HUES64 (cell line): Measurements from ENCODE around the gene LASP1. TPM values are rescaled to one million over a fixed set of nuclear protein-coding genes. Genes with fewer than 3 reads are reported as not detected.

Experiments
- H3K27ac ChIP-seq: 2 replicates; pipeline ENCODE4 v1.7.0; 2013; ENCODE audit warnings: low read depth, low read length, inconsistent platforms
- H3K27me3 ChIP-seq: 2 replicates; pipeline ENCODE4 v1.6.1; 2013; ENCODE audit warnings: mild to moderate bottlenecking, low read length; ENCODE audit not compliant: insufficient read depth
- H3K36me3 ChIP-seq: 2 replicates; pipeline ENCODE4 v1.6.1; 2013; ENCODE audit warnings: mild to moderate bottlenecking, low read length; ENCODE audit not compliant: insufficient read depth
- H3K4me1 ChIP-seq: 2 replicates; pipeline ENCODE4 v1.6.1; 2013; ENCODE audit warnings: mild to moderate bottlenecking, low read length, moderate library complexity; ENCODE audit not compliant: insufficient read depth
- H3K4me3 ChIP-seq: 2 replicates; pipeline ENCODE4 v1.5.1; 2013; ENCODE audit warnings: mild to moderate bottlenecking, low read length, moderate library complexity
- H3K9ac ChIP-seq: 2 replicates; pipeline ENCODE4 v1.6.1; 2013; ENCODE audit warnings: mild to moderate bottlenecking, low read depth, low read length
- H3K9me3 ChIP-seq: 2 replicates; pipeline ENCODE4 v1.6.1; 2013; ENCODE audit warnings: low read depth, low read length; ENCODE audit not compliant: insufficient read depth
- WGBS: fragments of 150-250, 120-280 bp; methylation state at CpG from one replicate; pipeline ENCODE4 v1.1.7; 2013; ENCODE audit warnings: missing lambda C conversion rate; 5-methylcytosine and 5-hydroxymethylcytosine counted together
- polyA plus RNA-seq, 2 experiments: library from polyadenylated mRNA; stranded (reverse); fragments of 50-300 nt; gene quantifications; one replicate each; pipeline ENCODE4 v1.2.3, GENCODE V29; 2013

The LASP1 gene
- polyA plus RNA-seq (2013, experiment 1 of 2): 103 TPM
- polyA plus RNA-seq (2013, experiment 2 of 2): 99.7 TPM

- under 1% methylated on average over 73 of the region's 73 CpGs for WGBS
- peaks cover 6% of the 10 kb centered on the region; the same call in 1 of the 2 replicates for H3K27me3 ChIP-seq
Measured at GRCh38 chr17:38869526-38870258, at the start of gene LASP1. TSS of gene LASP1 (plus strand) at chr17:38870058. CDS start at chr17:38870190, 132 bp downstream.

GRCh38 chr17:38824899-38825761, 44.7 kb upstream of the LASP1 start, which contains the start of gene CWC25:
TSS of gene CWC25 (minus strand) at chr17:38825321. CDS start at chr17:38825183, 138 bp downstream.
- no peaks in the 10 kb centered on the region for H3K27me3 ChIP-seq
- peak within 1 kb of the TSS; percentile 99 for H3K27ac ChIP-seq
- peak within 1 kb of the TSS; percentile 99 for H3K9ac ChIP-seq
- peak within 1 kb of the TSS; percentile 69 for H3K4me3 ChIP-seq
- 3% methylated on average over 54 of the region's 55 CpGs for WGBS
- H3K9me3 ChIP-seq: no peaks in the 10 kb centered on the region
- peaks cover 4% of the 10 kb centered on the region; the same call in 1 of the 2 replicates for H3K4me1 ChIP-seq
- H3K36me3 ChIP-seq: peaks cover 14% of the 10 kb centered on the region

More at GRCh38 chr17:38869526-38870258, at the start of gene LASP1:
- Histone ChIP-seq H3K9ac (peak within 1 kb of the TSS; percentile 88), H3K4me1 (peaks cover 30% of the 10 kb centered on the region), H3K4me3 (peak within 1 kb of the TSS; percentile 99), H3K9me3 (no peaks in the 10 kb centered on the region), H3K36me3 (0 out of 2 replicates have a peak, but pooled peaks cover 3% of the 10 kb centered on the region), H3K27ac (peak within 1 kb of the TSS; percentile 93)

- no peaks in the 10 kb centered on the region for H3K27me3 ChIP-seq
- H3K4me3 ChIP-seq: peak overlapping the region; percentile 69
- H3K36me3 ChIP-seq: peaks cover 8% of the 10 kb centered on the region
- no peaks in the 10 kb centered on the region for H3K9me3 ChIP-seq
- H3K9ac ChIP-seq: peak overlapping the region; percentile 99
- peak overlapping the region; percentile 99 for H3K27ac ChIP-seq
- peaks cover 4% of the 10 kb centered on the region; the same call in 1 of the 2 replicates for H3K4me1 ChIP-seq
- WGBS: 94% methylated on average over 17 of the region's 17 CpGs
Measured at GRCh38 chr17:38825762-38826247, 44.1 kb upstream of the LASP1 start.

- 92% methylated on average over 12 of the region's 13 CpGs for WGBS
- Histone ChIP-seq H3K4me3 (no peak overlapping the region), H3K4me1 (no peaks in the 10 kb centered on the region), H3K9ac (no peak overlapping the region), H3K27me3 (no peaks in the 10 kb centered on the region), H3K36me3 (peaks cover 28% of the 10 kb centered on the region), H3K27ac (no peak overlapping the region), H3K9me3 (no peaks in the 10 kb centered on the region)
Measured at GRCh38 chr17:38844261-38844757, 25.5 kb upstream of the LASP1 start.

- no peaks in the 10 kb centered on the region for H3K27me3 ChIP-seq
- H3K9me3 ChIP-seq: no peaks in the 10 kb centered on the region
- 100% methylated on average over 1 of the region's 1 CpG for WGBS
- H3K36me3 ChIP-seq: peaks cover 67% of the 10 kb centered on the region
- no peak overlapping the region for H3K27ac ChIP-seq
- no peak overlapping the region for H3K4me3 ChIP-seq
- no peak overlapping the region for H3K9ac ChIP-seq
- peaks cover 12% of the 10 kb centered on the region; the same call in 1 of the 2 replicates for H3K4me1 ChIP-seq
Measured at GRCh38 chr17:38848557-38848891, 21.3 kb upstream of the LASP1 start.

- no peaks in the 10 kb centered on the region for H3K9me3 ChIP-seq
- H3K27ac ChIP-seq: no peak overlapping the region
- H3K4me1 ChIP-seq: peaks cover 12% of the 10 kb centered on the region; the same call in 1 of the 2 replicates
- no peaks in the 10 kb centered on the region for H3K27me3 ChIP-seq
- WGBS: 96% methylated on average over 16 of the region's 16 CpGs
- no peak overlapping the region for H3K9ac ChIP-seq
- H3K36me3 ChIP-seq: peaks cover 67% of the 10 kb centered on the region
- H3K4me3 ChIP-seq: no peak overlapping the region
Measured at GRCh38 chr17:38848939-38849605, 20.8 kb upstream of the LASP1 start.

GRCh38 chr17:38850374-38850773, 19.5 kb upstream of the LASP1 start:
- H3K4me1 ChIP-seq: peaks cover 12% of the 10 kb centered on the region; the same call in 1 of the 2 replicates
- no peaks in the 10 kb centered on the region for H3K27me3 ChIP-seq

GRCh38 chr17:38851434-38851833, 18.4 kb upstream of the LASP1 start:
- peaks cover 67% of the 10 kb centered on the region for H3K36me3 ChIP-seq
- WGBS: 88% methylated on average over 2 of the region's 2 CpGs

More at GRCh38 chr17:38850374-38850773, 19.5 kb upstream of the LASP1 start:
- H3K9me3 ChIP-seq: no peaks in the 10 kb centered on the region
- H3K9ac ChIP-seq: no peak overlapping the region
- WGBS: 98% methylated on average over 7 of the region's 7 CpGs
- H3K36me3 ChIP-seq: peaks cover 67% of the 10 kb centered on the region
- H3K4me3 ChIP-seq: peak overlapping the region; percentile 95
- H3K27ac ChIP-seq: no peak overlapping the region

GRCh38 chr17:38852771-38853291, 17.0 kb upstream of the LASP1 start:
- no peaks in the 10 kb centered on the region for H3K9me3 ChIP-seq
- WGBS: 2% methylated on average over 19 of the region's 19 CpGs
- H3K4me1 ChIP-seq: peaks cover 12% of the 10 kb centered on the region; the same call in 1 of the 2 replicates
- H3K27ac ChIP-seq: peak overlapping the region; percentile 88
- H3K9ac ChIP-seq: peak overlapping the region; percentile 99
- H3K4me3 ChIP-seq: peak overlapping the region; percentile 95
- no peaks in the 10 kb centered on the region for H3K27me3 ChIP-seq
- H3K36me3 ChIP-seq: peaks cover 54% of the 10 kb centered on the region

More at GRCh38 chr17:38851434-38851833, 18.4 kb upstream of the LASP1 start:
- Histone ChIP-seq H3K9ac (peak overlapping the region; percentile 99), H3K4me3 (peak overlapping the region; percentile 95), H3K27ac (no peak overlapping the region), H3K9me3 (no peaks in the 10 kb centered on the region), H3K4me1 (peaks cover 12% of the 10 kb centered on the region; the same call in 1 of the 2 replicates), H3K27me3 (no peaks in the 10 kb centered on the region)
